ENCODE results near the gene WDR20.
"Not testable (repeated sequence)": the region's sequence is repeated elsewhere in the genome, so short reads cannot be mapped to it uniquely, and the experiment has no call there.

The WDR20 gene

DNA sequence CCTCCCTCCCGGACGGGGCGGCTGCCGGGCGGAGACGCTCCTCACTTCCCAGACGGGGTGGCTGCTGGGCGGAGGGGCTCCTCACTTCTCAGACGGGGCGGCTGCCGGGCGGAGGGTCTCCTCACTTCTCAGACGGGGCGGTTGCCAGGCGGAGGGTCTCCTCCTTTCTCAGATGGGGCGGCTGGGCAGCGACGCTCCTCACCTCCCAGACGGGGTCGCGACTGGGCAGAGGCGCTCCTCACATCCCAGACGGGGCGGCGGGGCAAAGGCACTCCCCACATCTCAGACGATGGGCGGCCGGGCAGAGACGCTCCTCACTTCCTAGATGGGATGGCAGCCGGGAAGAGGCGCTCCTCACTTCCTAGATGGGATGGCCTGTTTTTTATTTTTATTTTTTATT, 33.0 kb downstream of the WDR20 start:
- not testable (repeated sequence) for DNase-seq

DNA sequence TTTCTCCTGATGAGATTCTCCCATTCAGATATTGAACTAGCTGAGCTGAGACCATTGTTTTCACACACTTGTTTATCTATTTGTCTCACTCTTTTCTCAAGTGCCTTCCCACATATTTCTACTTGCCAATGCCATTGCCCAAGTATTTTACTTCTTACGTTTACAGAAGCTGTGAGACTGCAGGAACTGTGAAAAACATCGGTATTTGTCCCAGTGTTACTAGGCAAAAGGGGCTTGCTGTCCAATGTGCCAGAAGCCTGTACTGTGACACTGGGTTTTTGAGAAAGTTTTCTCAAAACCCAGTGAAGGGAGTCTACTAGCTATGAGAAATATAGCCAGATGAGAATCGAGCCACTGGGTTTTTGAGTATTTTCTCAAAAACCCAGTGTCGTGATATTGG, 37.5 kb downstream of the WDR20 start:
- DNase-seq, result no peak

DNA sequence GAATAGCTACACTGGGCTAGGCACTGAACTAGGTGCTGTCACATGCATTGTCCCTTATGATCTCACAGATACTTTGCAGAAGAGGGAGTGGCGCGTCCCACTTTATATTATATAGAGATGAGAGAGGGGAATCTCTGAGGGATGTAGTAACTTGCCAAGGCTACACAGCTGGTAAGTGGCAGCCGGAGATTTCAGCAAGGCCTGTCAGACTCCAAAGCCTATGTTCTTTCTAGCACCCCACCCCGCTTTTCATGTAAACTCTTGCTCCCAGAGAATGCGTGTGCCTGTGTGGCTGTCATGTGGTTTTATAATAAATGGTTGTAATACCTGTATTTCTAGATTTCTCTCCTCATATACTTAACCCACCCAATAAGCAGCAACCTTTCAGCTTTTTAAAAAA, 39.1 kb downstream of the WDR20 start:
- no peak for DNase-seq

DNA sequence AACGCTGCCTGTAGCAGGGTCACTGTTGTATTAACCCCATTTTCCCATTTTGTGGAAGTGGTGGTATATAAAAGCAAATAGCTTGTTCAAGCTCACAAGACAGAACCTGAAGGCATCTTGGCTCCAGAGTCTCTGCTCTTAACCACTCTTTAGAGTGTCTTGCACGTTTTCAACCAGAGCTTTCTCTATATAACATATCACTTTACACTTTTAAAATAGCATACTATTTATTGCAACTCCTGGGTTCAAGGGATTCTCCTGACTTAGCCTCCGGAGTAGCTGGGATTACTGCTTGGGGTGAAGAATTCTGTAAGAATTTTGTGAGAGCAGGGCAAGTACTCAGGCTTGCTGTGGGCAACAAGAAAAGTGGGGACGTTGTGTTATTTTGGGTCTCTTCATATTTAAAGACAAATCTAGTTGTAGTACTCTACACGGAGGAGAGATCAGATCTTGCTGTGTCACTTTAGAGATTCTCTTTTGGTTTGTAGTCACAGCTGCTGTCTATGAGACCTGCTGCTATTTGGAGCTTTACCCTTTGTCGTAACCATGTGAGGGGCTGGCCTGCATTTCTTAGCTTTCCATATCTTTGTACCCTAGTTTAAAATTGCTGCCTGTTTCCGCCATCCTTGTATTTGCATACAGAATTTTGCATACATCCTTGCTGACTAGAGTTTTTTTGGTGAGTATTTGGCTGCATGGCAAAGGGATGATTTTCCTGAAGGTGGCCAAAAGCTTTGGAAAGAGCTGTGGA, 40.7 kb downstream of the WDR20 start:
- no peak for DNase-seq

DNA sequence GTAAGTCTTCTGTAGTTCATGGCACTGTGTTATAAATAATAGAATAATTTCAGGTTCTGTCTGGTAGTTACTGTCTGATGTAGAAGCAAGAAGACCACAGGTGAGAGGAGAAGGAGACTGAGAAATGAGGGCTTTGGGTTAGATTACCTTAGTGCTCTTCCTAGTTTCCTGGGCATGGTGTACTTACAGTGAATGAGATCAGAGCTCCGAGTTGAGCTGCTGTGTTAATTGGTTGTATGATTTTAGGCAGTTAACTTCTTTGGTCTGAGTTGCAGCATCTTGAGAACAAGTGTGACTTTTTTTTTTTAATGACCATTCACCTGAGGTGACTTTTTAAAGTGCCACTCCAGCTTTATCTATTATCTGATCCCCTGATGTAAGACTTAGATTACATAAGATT, 41.5 kb downstream of the WDR20 start:
- no peak for DNase-seq

DNA sequence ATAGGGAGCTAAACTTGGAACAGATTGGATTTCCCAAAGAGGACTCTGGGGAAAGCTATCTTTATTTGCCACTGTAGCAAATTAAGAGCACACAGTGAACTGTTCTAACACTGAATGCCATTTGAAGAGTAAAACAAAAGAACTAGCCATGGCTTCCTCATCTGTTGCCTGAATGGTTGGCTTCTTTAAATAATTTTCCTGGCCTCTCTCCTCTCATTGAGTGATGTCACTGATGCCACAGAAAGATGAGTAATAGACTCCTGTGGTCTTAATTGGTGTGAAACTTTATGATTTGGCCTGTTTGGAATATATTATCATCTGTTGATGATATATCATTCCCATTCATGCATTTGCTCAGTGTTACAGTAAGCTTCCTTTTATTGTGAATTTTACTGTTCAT, 42.5 kb downstream of the WDR20 start:
- DNase-seq, result no peak

DNA sequence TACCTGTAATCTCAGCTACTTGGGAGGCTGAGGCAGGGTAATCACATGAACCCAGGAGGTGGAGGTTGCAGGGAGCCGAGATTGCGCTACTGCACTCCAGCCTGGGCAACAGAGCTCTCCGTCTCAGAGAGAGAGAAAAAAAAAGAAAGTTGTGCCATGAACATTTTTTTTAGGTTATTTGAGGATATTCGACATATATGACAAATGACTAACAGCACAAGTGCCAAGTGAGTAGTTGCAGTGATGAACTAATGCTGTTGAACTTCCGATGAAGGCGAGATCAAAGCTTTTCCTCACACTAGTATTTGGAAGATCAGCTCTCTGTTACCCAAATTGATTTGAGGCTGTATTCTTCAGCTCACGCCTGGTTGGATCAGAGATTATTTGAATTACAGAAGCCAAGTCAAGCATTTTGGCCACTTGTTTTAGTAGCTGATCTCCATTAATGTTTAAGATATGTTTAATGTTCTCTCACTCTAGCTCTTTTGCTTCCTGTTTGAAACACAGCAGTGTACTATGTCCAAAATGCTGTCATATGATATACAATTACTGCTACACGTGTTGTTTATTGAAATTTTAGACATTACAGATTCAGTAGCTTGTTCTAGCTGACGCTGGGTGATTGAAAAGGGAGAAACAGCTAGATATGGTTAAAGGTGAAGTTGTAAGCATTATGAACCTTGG, 43.4 kb downstream of the WDR20 start:
- no peak for DNase-seq

DNA sequence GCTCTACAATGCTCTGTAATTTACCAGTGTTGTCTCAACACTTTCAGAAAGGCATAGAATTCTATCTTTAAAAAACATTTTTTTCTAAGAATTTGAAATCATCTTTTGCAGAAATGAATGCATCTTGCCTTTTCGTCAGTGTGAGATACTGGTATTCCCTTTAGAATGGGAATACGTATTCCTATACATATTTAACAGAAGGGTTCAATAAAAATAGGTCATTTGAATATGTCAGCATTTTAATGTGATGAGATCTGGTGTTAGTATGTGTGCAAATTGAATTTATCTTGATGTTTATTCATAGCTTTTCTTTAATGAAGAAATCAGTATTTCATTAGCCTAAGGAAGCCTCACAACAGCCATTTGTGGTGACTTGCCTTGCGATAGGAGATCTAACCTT, 44.2 kb downstream of the WDR20 start:
- no peak for DNase-seq

DNA sequence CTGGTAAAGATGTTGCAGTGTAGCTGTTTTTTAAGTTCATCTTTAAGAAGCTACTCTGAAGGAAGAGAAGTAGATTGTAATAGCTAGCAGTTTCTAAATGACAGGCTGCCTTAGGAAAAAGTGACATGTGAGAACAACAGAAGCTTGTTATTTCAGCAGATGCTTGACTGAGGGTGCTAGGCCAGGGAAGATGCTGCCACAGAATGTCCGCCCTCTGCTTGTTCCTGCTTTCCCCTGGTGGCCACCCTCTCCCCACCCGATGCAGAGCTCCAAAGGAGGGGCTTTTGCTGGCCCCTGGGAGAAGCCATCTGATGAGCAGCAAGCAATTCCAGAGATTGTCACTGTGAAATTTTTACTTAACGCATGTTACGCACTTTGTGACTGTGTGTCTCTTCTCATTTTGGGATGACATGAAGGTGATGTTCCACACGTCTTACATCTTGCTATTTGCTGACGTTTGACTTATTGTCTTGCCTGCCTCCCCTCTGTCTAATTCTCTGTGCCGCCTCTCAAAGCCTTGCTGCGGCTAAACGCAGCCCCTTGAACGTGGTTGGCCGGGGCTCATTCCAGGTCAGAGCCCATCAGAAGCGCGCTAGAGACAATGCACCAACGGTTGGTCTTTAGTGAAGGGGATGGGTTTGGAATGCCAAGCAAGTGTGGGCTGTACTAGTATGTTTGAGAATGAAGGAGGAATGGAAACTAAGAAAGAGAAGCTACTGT, 44.8 kb downstream of the WDR20 start:
- no peak for DNase-seq

DNA sequence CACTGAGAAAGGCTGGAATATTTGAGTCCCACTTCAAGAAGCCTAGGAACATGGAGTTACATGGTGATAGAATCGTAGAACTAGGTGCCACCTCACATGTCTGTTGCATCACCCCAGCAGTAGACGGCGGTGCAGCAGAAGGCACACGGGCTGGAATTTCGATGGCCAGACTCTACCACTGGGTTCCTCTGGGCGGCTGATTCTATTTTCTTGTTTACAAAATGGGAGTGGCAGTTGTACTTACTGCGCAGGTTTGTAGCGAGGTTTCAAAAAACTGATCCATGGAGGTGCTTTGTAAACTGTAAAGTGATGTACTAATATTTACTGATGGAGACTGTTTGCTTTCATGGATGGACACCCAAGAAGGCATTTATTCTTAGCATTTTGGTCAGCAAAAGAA, 45.7 kb downstream of the WDR20 start:
- no peak for DNase-seq

DNA sequence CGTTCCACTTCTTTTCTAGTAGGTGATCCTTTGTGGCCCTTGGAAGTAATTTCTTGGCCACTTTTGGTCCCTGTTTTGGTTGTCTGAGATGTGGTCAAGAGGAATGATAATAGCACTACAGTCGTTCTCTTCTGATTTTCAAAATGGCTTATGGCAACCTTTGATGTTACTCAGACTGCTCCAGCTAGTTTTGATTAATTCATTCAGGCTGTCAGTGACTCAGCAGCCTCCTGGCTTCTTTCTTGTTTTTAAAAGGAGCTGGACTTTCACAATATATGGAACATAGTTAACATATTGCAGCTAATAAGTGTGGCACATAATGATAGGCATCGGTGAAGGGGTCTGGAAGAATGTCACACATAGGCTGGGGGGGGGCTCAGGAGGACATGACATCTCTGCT, 47.3 kb downstream of the WDR20 start:
- DNase-seq, result no peak

DNA sequence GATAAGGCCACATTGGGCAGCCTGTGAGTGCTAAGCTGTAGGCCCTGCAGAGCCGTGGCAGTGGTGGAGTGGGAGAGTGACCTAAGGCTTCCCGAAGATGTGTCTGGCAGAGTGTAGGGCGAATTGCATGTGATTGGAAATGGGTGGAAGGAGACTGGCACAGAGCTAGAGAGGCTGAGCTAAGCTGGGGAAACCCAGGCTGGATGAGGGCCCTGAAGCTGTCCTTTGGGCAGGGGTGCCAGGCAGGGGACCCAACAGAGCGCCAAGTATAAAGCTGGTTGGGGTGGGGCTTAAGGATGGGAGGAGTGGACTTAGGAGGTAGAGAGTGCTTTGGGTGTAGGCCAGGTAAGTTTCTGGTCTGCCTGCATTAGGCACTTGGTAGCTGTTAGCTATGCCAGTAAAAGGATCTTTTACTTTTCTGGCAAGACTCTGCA, 47.9 kb downstream of the WDR20 start:
- no peak for DNase-seq

DNA sequence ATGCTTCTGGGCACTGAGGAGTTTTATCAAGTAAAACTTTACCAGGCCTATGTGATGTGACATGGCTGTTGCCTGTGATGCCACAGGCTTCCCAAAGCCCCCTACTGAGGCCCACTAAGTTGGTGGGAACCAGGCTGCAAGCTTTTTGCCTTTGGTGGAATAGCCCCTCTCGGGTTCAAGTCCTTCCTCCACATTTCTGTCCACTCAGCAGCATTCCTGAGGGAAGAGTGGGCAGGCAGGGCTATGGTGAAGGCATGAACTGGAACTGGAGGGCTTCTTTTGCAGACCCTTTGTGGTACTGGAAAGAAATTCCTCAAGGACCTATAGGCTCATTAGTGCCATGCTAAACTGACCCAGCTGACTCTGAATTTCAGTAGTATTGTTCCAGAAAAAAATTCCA, 48.5 kb downstream of the WDR20 start:
- DNase-seq, result no peak

DNA sequence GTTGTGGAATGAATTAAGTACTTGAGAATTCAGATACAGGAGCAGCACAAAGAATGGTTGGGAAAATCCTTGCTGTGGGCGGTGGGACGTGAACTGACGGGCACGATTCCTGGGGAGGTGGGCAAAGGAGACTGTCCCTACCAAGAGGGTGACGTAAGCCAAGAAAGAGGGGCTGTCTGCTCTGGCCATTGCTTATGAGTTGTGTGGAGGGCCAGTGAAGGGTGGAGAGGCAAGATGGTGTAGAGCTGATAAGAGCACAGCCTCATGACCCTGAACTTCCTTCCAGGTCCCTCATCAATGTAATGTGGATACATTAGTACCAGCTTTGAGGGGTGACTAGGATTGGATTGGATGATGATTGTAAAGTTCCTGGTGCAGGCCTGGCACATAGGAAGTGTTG, 50.2 kb downstream of the WDR20 start:
- DNase-seq, result no peak

DNA sequence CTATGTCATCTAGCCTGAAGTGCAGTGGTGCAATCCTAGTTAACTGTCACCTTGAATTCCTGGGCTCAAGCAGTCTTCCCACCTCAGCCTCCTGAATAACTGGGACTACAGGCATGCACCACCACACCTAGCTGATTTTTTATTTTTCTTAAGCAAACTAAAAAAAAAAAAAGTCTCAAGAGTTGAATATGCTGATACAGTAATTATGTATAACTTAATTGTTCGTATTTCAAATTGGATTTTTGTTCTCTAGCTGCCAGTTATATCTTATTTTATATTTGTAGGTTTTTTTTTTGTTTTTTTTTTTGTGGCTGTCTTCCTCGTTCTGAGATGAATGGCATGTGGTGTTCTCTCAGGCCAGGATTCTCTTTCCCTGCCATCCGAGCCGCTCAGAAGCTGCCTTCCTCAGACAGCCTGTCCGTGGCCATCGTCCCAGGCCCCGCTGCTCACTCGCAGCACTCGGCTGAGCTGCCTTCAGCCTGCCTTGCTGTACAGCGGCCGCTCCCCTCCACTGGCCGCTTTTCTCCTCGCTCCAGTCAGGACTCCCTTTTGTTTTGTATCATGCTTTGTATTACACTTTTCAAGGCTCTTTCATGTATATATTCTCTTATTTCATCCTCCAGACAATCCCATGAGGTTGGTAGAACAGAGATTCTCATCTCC, 53.3 kb downstream of the WDR20 start:
- DNase-seq, result no peak

DNA sequence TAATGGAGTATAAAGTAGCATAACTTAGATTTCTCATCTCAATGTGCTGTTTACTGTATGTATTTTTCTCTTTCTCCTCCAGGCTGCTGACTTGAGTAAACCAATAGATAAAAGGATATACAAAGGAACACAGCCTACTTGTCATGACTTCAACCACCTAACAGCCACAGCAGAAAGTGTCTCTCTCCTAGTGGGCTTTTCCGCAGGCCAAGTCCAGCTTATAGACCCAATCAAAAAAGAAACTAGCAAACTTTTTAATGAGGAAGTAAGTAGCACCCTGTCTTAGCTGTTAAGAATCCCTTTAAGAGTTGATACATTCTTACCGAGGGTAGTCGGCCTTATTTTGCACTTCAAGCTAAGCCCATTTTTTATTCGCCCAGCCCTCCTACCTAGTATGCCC, 55.2 kb downstream of the WDR20 start:
- DNase-seq, result no peak

DNA sequence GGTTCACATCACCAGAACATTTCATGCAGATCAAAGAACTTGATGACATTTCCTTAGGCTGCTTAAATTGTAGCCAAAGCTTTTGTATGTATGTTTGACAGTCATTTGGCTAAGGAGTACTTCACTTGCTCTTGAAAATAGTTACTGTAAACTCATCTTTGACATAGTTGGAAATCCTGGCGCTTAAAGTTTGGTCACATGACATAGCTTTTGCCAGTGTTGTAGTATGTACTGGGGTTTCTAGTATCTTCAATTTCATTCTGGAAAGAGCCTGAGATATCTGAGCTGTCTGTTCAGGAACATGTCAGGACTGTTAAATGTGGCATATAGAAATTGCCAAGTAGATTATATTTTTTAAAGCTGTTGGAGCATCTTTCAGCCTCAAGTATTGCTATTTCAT, 55.7 kb downstream of the WDR20 start:
- no peak for DNase-seq

DNA sequence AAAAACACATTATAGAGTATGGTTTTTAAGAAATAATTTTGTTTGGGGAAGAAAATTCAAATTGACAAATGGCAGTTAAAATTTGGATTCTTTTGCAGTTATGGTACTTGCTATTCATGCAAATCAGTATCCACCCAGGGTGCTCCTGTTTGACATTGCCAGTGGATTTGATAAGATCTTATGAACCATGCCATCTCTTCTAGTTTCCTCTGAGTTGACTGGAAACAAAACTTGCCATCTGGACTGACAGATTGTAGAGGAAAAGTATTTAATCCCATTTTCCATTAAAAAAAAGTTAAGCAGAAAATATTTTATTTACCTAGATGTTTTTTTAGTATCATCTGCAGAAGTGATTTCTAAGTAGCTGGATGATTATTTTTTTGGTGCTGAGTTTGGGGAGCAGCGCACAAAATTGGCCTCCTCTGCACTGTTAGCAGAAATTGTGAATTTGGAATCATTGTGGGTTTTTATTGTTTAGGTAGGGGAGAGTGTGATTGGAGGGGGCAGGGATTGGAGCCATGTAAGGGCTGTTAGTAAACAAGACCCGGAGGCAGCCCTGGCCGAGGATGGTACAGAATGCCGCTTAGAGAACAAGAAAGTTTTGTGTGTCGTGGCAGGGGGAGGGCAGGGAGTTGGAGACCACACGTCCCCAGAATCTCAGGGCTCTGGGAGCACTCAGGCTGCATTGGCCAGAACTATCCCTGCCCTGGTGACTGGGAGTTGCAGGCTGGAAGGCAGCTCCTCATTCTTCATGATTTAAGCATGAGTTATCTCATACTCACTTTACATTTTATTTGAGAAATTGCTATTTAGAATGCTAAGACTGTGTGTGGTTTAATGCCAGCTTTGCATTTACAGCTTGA, 56.6 kb downstream of the WDR20 start:
- peak; percentile 61 for DNase-seq

DNA sequence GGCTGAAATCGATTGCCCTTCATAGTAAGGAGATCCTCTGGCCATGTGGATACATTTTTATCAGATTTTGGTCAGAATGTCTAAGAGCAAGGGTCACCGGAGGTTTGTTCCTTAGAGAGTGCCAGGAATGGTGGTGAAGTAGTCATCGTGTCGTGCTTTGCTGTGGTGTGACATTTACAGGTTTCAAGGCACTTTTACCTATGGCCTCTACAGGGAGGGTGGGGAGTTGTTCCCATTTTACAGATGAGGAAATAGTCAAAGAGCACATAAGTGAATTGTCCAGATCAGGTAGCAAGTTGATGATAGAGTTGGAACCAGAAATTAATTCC, 57.2 kb downstream of the WDR20 start:
- no peak for DNase-seq

DNA sequence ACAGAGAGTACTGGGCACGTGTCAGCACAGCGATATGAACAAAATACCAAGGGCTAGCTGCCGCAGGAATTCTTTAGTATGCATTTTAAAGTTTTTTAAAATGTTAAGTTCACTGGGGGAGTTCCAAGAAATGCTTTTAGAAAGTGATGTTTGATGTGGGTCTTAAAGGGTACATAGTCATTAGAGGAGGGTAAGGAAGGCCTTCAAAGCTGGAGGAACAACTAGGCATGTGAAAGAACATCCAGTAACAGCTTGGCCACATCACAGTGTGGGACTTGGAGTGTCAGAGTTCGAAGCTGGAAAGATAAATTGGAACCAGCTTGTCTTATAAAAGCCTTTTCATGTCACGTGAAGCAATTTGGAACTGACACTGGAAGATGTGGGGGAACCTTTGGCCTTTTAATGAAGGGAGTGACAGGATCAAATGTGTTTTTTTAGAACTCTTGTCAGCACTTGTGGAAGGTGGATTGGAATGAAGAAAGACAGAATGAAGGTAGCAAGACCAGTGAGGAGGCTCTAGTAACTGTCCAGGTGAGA, 57.7 kb downstream of the WDR20 start:
- DNase-seq, result no peak

DNA sequence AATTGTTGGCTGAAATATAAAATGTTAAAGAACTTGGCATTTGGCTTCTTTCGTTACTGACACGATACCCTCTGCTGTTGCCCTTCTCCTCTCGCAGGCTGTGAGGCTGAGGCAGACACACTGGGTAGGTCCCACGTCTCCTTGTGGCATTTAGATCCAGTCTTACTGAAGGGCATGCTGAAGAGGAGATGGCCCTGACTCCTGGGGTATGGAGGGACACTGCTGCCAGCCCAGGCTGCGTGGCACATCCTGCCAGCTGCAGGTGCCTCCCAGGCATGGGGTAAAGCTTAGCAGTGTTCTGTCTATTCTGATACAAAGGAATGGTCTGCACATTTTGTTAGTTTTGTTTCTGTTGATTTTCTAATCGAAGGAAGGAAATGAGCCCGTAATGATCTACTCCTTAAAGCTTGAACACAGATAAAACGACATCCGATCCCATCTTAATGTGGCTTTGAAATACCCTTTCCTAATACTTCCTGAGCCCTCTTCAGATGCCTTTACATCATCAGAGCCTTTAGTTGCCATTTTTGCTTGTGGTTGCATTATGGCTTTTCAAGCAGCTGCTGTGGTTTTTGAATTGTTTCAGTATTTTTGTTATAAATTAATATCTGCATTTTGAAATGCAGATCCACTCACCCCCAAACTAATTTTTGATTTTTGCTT, 61.1 kb downstream of the WDR20 start:
- DNase-seq, result no peak

DNA sequence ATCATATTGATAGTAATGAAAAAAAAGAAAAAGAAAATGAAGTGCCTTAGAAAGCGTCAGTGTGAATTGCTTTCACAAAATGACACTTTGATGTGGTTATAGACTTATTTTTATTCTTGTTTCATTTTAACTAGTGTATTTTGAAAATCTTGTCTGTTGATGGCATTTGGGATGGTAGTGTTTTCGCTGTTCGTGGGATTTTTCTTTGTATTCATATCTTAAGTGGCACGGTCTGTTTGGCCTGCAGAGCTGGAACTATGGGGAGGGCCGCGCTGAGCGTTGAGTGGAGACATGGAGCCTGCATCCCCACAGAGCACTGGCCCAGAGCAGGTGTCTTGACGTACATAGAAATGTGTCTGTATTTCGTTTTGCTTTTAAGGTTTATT, 61.6 kb downstream of the WDR20 start:
- DNase-seq, result no peak

Data from NCI-H524 treated with DMSO at 0.1 percent for 48 hours (cell line).